Activated B cell treated with CpG ODN at 0.5 μM for 24 hours (primary cell): ENCODE measurements around the gene KIF1C. TPM values are rescaled to one million over a fixed set of nuclear protein-coding genes. Genes with fewer than 3 reads are reported as not detected.

Experiments used
- ATAC-seq: fragments of 200-7000 bp; cut with Tn5 transposase; one replicate; pipeline ENCODE4 v1.10.0; 2021; ENCODE audit warnings: low read depth, mild to moderate bottlenecking, moderate library complexity
- CTCF ChIA-PET: fragments of 350-600 bp; sonication (Branson Sonifier 250); formaldehyde crosslinking; loops from one replicate; lab custom pipeline; 2021; ENCODE audit warnings: antibody characterized with exemption; lab: Charles Lee
- POLR2A ChIA-PET: fragments of 350-600 bp; sonication (Branson Sonifier 250); formaldehyde crosslinking; loops from one replicate; lab custom pipeline; 2021; ENCODE audit warnings: antibody characterized with exemption; lab: Charles Lee
- DNase-seq: peaks from one replicate; pipeline ENCODE4 v3.0.0; 2022
- H3K27ac Mint-ChIP-seq: one replicate; pipeline ENCODE4 v1.8.0; 2020; ENCODE audit warnings: mixed read lengths
- H3K27me3 Mint-ChIP-seq: one replicate; pipeline ENCODE4 v1.8.0; 2021; ENCODE audit warnings: mixed read lengths
- H3K36me3 Mint-ChIP-seq: one replicate; pipeline ENCODE4 v1.8.0; 2021; ENCODE audit warnings: low read depth, mixed read lengths
- H3K4me1 Mint-ChIP-seq: one replicate; pipeline ENCODE4 v1.8.0; 2021; ENCODE audit warnings: mixed read lengths
- H3K4me3 Mint-ChIP-seq: one replicate; pipeline ENCODE4 v1.8.0; 2020; ENCODE audit warnings: mild to moderate bottlenecking, mixed read lengths
- H3K9me3 Mint-ChIP-seq: one replicate; pipeline ENCODE4 v1.8.0; 2020; ENCODE audit warnings: mixed read lengths
- intact Hi-C: fragments of 100-400 bp; cut with micrococcal nuclease; formaldehyde crosslinking; loops from one replicate; pipeline ENCODE4 v1.15.1; 2024
- total RNA-seq: library from RNA; stranded (reverse); gene quantifications from 2 replicates; pipeline ENCODE4 v1.2.3, GENCODE V29; 2022
- TF ChIP-seq, protein P1 (sequence below): fragments of 200-600 bp; IDR thresholded peaks from one replicate; pipeline ENCODE4 v1.8.0; 2022; ENCODE audit warnings: antibody characterized with exemption, mild to moderate bottlenecking

The KIF1C gene
- total RNA-seq, 1 donor from 2014 or later, result 62.6 TPM

DNA sequence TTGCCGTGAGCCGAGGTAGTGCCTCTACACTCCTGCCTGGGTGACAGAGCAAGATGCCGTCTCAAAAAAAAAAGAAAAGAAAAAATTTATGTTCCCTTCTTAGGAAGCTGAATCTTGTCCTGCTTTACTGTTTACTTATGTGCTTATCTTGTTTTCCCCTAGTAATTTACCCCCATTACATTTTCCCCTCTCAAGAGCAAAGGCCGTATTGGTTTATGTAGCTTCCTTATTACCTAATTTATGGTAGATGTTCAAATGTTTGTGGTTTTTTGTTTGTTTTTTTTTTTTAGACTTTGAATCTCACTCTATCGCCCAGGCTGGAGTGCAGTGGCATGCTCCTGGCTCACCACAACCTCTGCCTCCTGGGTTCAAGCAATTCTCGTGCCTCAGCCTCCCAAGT, 47.7 kb downstream of the KIF1C start:
- ATAC-seq (no peak), DNase-seq (no peak)
- H3K9me3 Mint-ChIP-seq, result no peaks in the 10 kb centered on the region
- H3K4me3 Mint-ChIP-seq, result no peak overlapping the region
- H3K27ac Mint-ChIP-seq, result no peak overlapping the region
- H3K27me3 Mint-ChIP-seq, result no peaks in the 10 kb centered on the region
- H3K4me1 Mint-ChIP-seq, result peaks cover 34% of the 10 kb centered on the region
- TF ChIP-seq, protein P1, sequence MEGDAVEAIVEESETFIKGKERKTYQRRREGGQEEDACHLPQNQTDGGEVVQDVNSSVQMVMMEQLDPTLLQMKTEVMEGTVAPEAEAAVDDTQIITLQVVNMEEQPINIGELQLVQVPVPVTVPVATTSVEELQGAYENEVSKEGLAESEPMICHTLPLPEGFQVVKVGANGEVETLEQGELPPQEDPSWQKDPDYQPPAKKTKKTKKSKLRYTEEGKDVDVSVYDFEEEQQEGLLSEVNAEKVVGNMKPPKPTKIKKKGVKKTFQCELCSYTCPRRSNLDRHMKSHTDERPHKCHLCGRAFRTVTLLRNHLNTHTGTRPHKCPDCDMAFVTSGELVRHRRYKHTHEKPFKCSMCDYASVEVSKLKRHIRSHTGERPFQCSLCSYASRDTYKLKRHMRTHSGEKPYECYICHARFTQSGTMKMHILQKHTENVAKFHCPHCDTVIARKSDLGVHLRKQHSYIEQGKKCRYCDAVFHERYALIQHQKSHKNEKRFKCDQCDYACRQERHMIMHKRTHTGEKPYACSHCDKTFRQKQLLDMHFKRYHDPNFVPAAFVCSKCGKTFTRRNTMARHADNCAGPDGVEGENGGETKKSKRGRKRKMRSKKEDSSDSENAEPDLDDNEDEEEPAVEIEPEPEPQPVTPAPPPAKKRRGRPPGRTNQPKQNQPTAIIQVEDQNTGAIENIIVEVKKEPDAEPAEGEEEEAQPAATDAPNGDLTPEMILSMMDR, result no peak
- no peaks in the 10 kb centered on the region for H3K36me3 Mint-ChIP-seq
- ChIA-PET CTCF (no interaction called here), POLR2A (interaction anchor here (0.6 to 1.2 kb wide), 4 partner anchors 14 to 491 kb away, joined by 3 to 11 read pairs (median 5); no protein-coding TSS in a partner anchor)
- intact Hi-C loops, result no loop called here

DNA sequence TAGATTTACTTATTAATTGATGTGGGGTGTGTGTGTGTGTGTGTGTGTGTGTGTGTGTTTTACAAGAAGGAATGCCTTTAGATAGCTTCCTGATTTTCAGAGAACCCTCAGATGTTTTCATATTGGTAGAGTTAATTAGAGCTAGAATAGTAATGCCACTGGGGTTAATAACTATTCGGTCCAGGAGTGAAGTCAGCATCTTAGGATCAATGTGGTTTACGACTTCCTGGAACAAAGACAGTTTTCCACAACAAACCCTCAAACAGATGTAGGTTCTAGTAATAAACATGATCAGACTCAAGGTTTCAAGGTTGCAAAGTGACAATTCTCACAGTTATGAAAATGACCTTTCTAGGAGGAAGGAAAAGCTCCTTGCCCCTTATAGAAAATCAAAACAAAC, 49.7 kb downstream of the KIF1C start:
- Mint-ChIP-seq H3K4me3 (no peak overlapping the region), H3K4me1 (peaks cover 33% of the 10 kb centered on the region), H3K27me3 (no peaks in the 10 kb centered on the region), H3K9me3 (no peaks in the 10 kb centered on the region), H3K36me3 (no peaks in the 10 kb centered on the region), H3K27ac (peak overlapping the region; percentile 41)
- intact Hi-C loops, result loop anchor here (2.0 kb wide), 1 partner anchor 17 kb away; no protein-coding TSS in a partner anchor
- ChIA-PET POLR2A (interaction anchor here (0.6 to 1.1 kb wide), 3 partner anchors 19 to 80 kb away, joined by 3 to 4 read pairs (median 4); partner anchors contain the start of gene SPAG7), CTCF (interaction anchor here (1.4 kb wide), 1 partner anchor 138 kb away, joined by 3 read pairs; no protein-coding TSS in a partner anchor)
- TF ChIP-seq, protein P1, result no peak
- ATAC-seq, result no peak
- DNase-seq, result no peak

DNA sequence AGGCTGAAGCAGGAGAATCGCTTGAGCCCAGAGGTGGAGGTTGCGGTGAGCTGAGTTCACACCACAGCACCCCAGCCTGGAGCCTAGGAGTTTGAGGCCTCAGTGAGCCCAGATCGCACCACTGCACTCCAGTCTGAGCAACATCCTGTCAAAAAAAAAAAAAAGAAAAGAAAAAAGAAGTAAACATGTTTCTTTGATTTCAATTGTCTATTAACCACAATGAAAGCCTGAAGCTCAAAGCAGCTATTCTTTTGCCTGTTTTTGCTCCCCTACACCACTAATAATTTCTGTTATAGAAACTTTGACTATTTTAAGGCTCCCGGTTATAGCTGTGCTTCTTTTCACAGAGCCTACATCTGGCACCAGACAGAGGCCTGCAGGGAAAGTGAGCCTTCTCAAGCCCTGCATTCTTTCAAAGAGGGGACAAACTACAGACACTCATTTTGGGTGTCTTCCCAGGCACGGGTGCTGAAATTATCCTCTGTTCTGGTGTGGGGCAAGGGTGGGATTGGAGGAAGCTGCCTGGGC, 51.6 kb downstream of the KIF1C start:
- intact Hi-C loops, result no loop called here
- H3K9me3 Mint-ChIP-seq, result no peaks in the 10 kb centered on the region
- H3K4me1 Mint-ChIP-seq, result peaks cover 46% of the 10 kb centered on the region

DNA sequence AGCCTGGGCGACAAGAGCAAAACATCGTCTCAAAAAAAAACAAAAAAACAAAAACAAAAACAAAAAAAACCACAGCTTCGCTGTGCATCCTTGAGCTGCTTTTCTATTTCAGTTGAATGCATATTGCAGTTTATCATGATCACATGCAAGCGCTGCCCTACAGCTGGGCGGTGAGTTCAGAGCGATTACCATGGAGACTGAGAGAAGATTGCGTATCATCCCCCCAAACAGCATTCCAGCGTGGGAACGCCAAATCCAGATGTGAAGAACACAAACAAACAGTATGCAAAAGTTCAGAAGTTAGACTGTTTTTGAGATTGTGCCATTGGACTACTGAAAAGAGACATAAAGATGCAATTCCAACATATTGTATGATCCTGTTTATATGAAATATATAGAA, 52.5 kb downstream of the KIF1C start:
- no peak for DNase-seq
- Mint-ChIP-seq H3K27me3 (no peaks in the 10 kb centered on the region), H3K27ac (peak overlapping the region; percentile 86), H3K9me3 (no peaks in the 10 kb centered on the region), H3K36me3 (no peaks in the 10 kb centered on the region), H3K4me3 (no peak overlapping the region), H3K4me1 (peaks cover 46% of the 10 kb centered on the region)
- POLR2A ChIA-PET, result interaction anchor here (1.6 to 2.0 kb wide), 3 partner anchors 19 to 83 kb away, joined by 8 to 9 read pairs (median 9); partner anchors contain the start of genes SPAG7 and ZFP3
- ATAC-seq, result no peak
- CTCF ChIA-PET, result interaction anchor here (0.7 to 1.4 kb wide), 5 partner anchors 9 to 1138 kb away, joined by 3 to 5 read pairs (median 3); partner anchors contain the start of gene SPAG7
- intact Hi-C loops, result no loop called here
- TF ChIP-seq, protein P1, result no peak

More for the DNA sequence above, 51.6 kb downstream of the KIF1C start:
- no peaks in the 10 kb centered on the region for H3K27me3 Mint-ChIP-seq
- peak overlapping the region; percentile 86 for H3K27ac Mint-ChIP-seq
- peak; percentile 94 for ATAC-seq
- CTCF ChIA-PET, result interaction anchor here (0.7 to 1.4 kb wide), 5 partner anchors 9 to 82 kb away, joined by 3 to 5 read pairs (median 3); partner anchors contain the start of gene SPAG7
- H3K4me3 Mint-ChIP-seq, result no peak overlapping the region
- H3K36me3 Mint-ChIP-seq, result no peaks in the 10 kb centered on the region
- POLR2A ChIA-PET, result interaction anchor here (0.6 to 2.0 kb wide), 9 partner anchors 13 to 163 kb away, joined by 3 to 9 read pairs (median 4); partner anchors contain the start of genes SPAG7 and ZFP3
- DNase-seq, result no peak
- TF ChIP-seq, protein P1, result no peak

DNA sequence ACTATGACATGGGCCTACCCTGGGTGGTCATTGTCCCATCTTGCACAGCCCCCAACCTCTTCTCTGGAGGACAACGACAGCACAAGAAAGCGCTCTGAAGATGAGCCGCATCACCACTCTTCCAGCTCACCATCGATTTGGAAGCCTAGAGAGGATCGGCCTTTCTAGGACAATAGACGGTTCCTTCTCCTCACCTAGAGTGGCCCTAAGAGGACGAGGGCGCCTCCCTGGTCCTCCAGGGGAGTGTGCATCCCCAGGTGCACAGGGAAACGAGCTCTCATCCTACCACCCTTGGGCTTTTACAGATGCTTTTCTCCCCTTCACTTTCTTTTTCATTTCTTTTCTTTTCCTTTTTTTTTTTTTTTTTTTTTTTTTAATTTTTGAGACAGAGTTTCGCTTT, 57.8 kb downstream of the KIF1C start:
- Mint-ChIP-seq H3K4me3 (no peak overlapping the region), H3K27me3 (no peaks in the 10 kb centered on the region), H3K27ac (no peak overlapping the region), H3K4me1 (peaks cover 19% of the 10 kb centered on the region), H3K36me3 (no peaks in the 10 kb centered on the region), H3K9me3 (no peaks in the 10 kb centered on the region)
- intact Hi-C loops, result no loop called here
- TF ChIP-seq, protein P1, result no peak
- ATAC-seq, result no peak
- ChIA-PET CTCF (no interaction called here), POLR2A (interaction anchor here (0.7 kb wide), 2 partner anchors 38 to 272 kb away, joined by 8 to 14 read pairs; no protein-coding TSS in a partner anchor)
- DNase-seq, result no peak
